Measurements from ENCODE around the gene HDAC7.
"Not testable (repeated sequence)": the region's sequence is repeated elsewhere in the genome, so short reads cannot be mapped to it uniquely, and the experiment has no call there.

HDAC7 gene

GRCh38 chr12:47848853-47849252, 29.1 kb upstream of the HDAC7 start:
- no peak for FAIRE-seq

GRCh38 chr12:47846294-47846996, 26.7 kb upstream of the HDAC7 start:
- no peak for FAIRE-seq

- no peak for FAIRE-seq
These were observed 25.4 kb upstream of the HDAC7 start for GRCh38 chr12:47845081-47845480.

- no peak for FAIRE-seq
These were observed 24.7 kb upstream of the HDAC7 start for GRCh38 chr12:47844264-47845019.

- no peak for FAIRE-seq
These were observed 23.7 kb upstream of the HDAC7 start for GRCh38 chr12:47843226-47843980.

GRCh38 chr12:47842543-47842942, 22.8 kb upstream of the HDAC7 start:
- FAIRE-seq, result not testable (repeated sequence)

GRCh38 chr12:47841910-47842309, 22.2 kb upstream of the HDAC7 start:
- FAIRE-seq, result no peak

GRCh38 chr12:47841501-47841900, 21.8 kb upstream of the HDAC7 start:
- no peak for FAIRE-seq

- FAIRE-seq, result no peak
These were observed 20.9 kb upstream of the HDAC7 start for GRCh38 chr12:47840571-47840970.

GRCh38 chr12:47839214-47839876, 19.6 kb upstream of the HDAC7 start:
- FAIRE-seq, result no peak

GRCh38 chr12:47838286-47838931, 18.7 kb upstream of the HDAC7 start:
- no peak for FAIRE-seq

- FAIRE-seq, result peak; percentile 82
These were observed 17.8 kb upstream of the HDAC7 start for GRCh38 chr12:47837190-47838171.

GRCh38 chr12:47835831-47836155, 16.1 kb upstream of the HDAC7 start:
- FAIRE-seq, result no peak

GRCh38 chr12:47835006-47835830, 15.5 kb upstream of the HDAC7 start:
- no peak for FAIRE-seq

GRCh38 chr12:47834199-47834903, 14.6 kb upstream of the HDAC7 start:
- no peak for FAIRE-seq

- FAIRE-seq, result no peak
These were observed 13.9 kb upstream of the HDAC7 start for GRCh38 chr12:47833591-47834012.

- FAIRE-seq, result no peak
These were observed 12.7 kb upstream of the HDAC7 start for GRCh38 chr12:47832263-47832933.

- no peak for FAIRE-seq
These were observed 9.9 kb upstream of the HDAC7 start for GRCh38 chr12:47829584-47829983.

GRCh38 chr12:47828976-47829482, 9.3 kb upstream of the HDAC7 start:
- no peak for FAIRE-seq

All from G401.6 (cell line).